Neural cell (in vitro differentiated cells): ENCODE measurements around the gene GRIN3B. TPM values are rescaled to one million over a fixed set of nuclear protein-coding genes. Genes with fewer than 3 reads are reported as not detected.

ENCODE experiments used
- H2AFZ ChIP-seq: fragments of 200-600, 300-800 bp; sonication (generic), shearing (Covaris generic); 2 replicates; pipeline ENCODE4 v1.6.0; 2014; ENCODE audit warnings: low read depth, mild to moderate bottlenecking, antibody characterized with exemption, low read length, moderate library complexity
- H3F3A ChIP-seq: fragments of 200-600 bp; shearing (Covaris generic); 2 replicates; pipeline ENCODE4 v1.6.1; 2016; ENCODE audit warnings: mild to moderate bottlenecking, moderate library complexity, mixed read lengths, antibody characterized with exemption, low read length; ENCODE audit not compliant: insufficient read depth, poor library complexity, severe bottlenecking
- H3K27ac ChIP-seq: fragments of 200-600, 300-800 bp; sonication (generic), shearing (Covaris generic); 2 replicates; pipeline ENCODE4 v1.5.1; 2014; ENCODE audit warnings: mild to moderate bottlenecking, low read length, moderate library complexity
- H3K27me3 ChIP-seq: fragments of 300-800, 200-600 bp; sonication (generic), shearing (Covaris generic); 2 replicates; pipeline ENCODE4 v1.6.0; 2014; ENCODE audit warnings: mild to moderate bottlenecking, low read depth, low read length, moderate library complexity; ENCODE audit not compliant: insufficient read depth
- H3K36me3 ChIP-seq: fragments of 300-800, 200-600 bp; sonication (generic), shearing (Covaris generic); 2 replicates; pipeline ENCODE4 v1.5.1; 2014; ENCODE audit warnings: mild to moderate bottlenecking, antibody characterized with exemption, low read length, moderate library complexity; ENCODE audit not compliant: insufficient read depth
- H3K4me2 ChIP-seq: fragments of 300-800, 200-600 bp; sonication (generic), shearing (Covaris generic); 2 replicates; pipeline ENCODE4 v1.6.0; 2014; ENCODE audit warnings: mild to moderate bottlenecking, low read length
- H3K4me3 ChIP-seq: fragments of 300-800, 200-600 bp; sonication (generic), shearing (Covaris generic); 2 replicates; pipeline ENCODE4 v1.5.1; 2014; ENCODE audit warnings: mild to moderate bottlenecking, low read length, moderate library complexity
- H3K79me2 ChIP-seq: fragments of 200-600 bp; shearing (Covaris generic); replicated peaks from 2 replicates; pipeline ENCODE4 v1.6.0; 2014; ENCODE audit warnings: mild to moderate bottlenecking, low read length, moderate library complexity; ENCODE audit not compliant: insufficient read depth
- H3K9ac ChIP-seq: fragments of 300-800, 200-600 bp; sonication (generic), shearing (Covaris generic); 2 replicates; pipeline ENCODE4 v1.6.1; 2016; ENCODE audit warnings: mild to moderate bottlenecking, low read length, mixed read lengths
- H3K9me2 ChIP-seq: fragments of 200-600 bp; shearing (Covaris generic); 2 replicates; pipeline ENCODE4 v1.6.1; 2016; ENCODE audit warnings: mild to moderate bottlenecking, low read length, mixed read lengths; ENCODE audit not compliant: insufficient read depth
- H3K9me3 ChIP-seq: fragments of 200-600, 300-800 bp; sonication (generic), shearing (Covaris generic); 2 replicates; pipeline ENCODE4 v1.6.1; 2016; ENCODE audit warnings: mild to moderate bottlenecking, mixed run types, low read length, moderate library complexity, mixed read lengths
- H4K20me1 ChIP-seq: fragments of 200-600 bp; shearing (Covaris generic); 2 replicates; pipeline ENCODE4 v1.6.1; 2016; ENCODE audit warnings: mild to moderate bottlenecking, mixed run types; ENCODE audit not compliant: insufficient read depth
- CTCF ChIP-seq: fragments of 450-650 bp; IDR thresholded peaks from 2 replicates; pipeline ENCODE4 v1.5.1; 2014; ENCODE audit warnings: antibody characterized with exemption, mild to moderate bottlenecking, moderate library complexity; ENCODE audit not compliant: poor library complexity, severe bottlenecking
- EP300 ChIP-seq: fragments of 450-650 bp; conservative IDR thresholded peaks from 2 replicates; pipeline ENCODE4 v1.6.1; 2014; ENCODE audit warnings: antibody characterized with exemption, mild to moderate bottlenecking, moderate library complexity; ENCODE audit not compliant: poor library complexity, severe bottlenecking
- EZH2 ChIP-seq: fragments of 200-600, 300-800 bp; shearing (Covaris generic), sonication (generic); IDR thresholded peaks from 2 replicates; pipeline ENCODE4 v1.6.1; 2014; ENCODE audit warnings: antibody characterized with exemption, low read length, borderline replicate concordance, mild to moderate bottlenecking; ENCODE audit not compliant: insufficient read depth, poor library complexity, severe bottlenecking
- MXI1 ChIP-seq: fragments of 450-650 bp; conservative IDR thresholded peaks from 2 replicates; pipeline ENCODE4 v1.6.1; 2014; ENCODE audit warnings: antibody characterized with exemption, mild to moderate bottlenecking; ENCODE audit not compliant: poor library complexity, severe bottlenecking
- POLR2AphosphoS5 ChIP-seq: IDR thresholded peaks from 2 replicates; pipeline ENCODE4 v1.6.1; 2012
- RAD21 ChIP-seq: fragments of 450-650 bp; conservative IDR thresholded peaks from 2 replicates; pipeline ENCODE4 v1.6.1; 2014; ENCODE audit warnings: antibody characterized with exemption, mild to moderate bottlenecking, moderate library complexity
- REST ChIP-seq: IDR thresholded peaks from 2 replicates; pipeline ENCODE4 v1.6.1; 2012; ENCODE audit warnings: borderline replicate concordance
- SMC3 ChIP-seq: fragments of 450-650 bp; conservative IDR thresholded peaks from 2 replicates; pipeline ENCODE4 v1.6.1; 2014; ENCODE audit warnings: antibody characterized with exemption, mild to moderate bottlenecking, moderate library complexity; ENCODE audit not compliant: poor library complexity
- TAF1 ChIP-seq: IDR thresholded peaks from 2 replicates; pipeline ENCODE4 v1.6.1; 2012; ENCODE audit warnings: low read depth
- polyA plus RNA-seq: library from polyadenylated mRNA; depleted of rRNA; stranded (reverse); fragments of >200 nt; gene quantifications from 2 replicates; pipeline ENCODE4 v1.2.3, GENCODE V29; 2014

GRIN3B gene
- polyA plus RNA-seq, 1 donor from 2014 or later: 0.46 TPM

GRCh38 chr19:988510-988909 is 11.7 kb upstream of the GRIN3B start:
- Histone ChIP-seq H3K4me3 (no peak overlapping the region), H2AFZ (no peak overlapping the region), H3K9me2 (no peaks in the 10 kb centered on the region), H4K20me1 (no peaks in the 10 kb centered on the region), H3K4me2 (no peak overlapping the region), H3F3A (no peaks in the 10 kb centered on the region), H3K27me3 (no peaks in the 10 kb centered on the region), H3K79me2 (no peaks in the 10 kb centered on the region), H3K36me3 (no peaks in the 10 kb centered on the region), H3K9me3 (no peaks in the 10 kb centered on the region), H3K27ac (no peak overlapping the region), H3K9ac (no peak overlapping the region)
- no peak for TF ChIP-seq CTCF
- TF ChIP-seq EZH2: no peak
- TF ChIP-seq EP300: no peak
- TF ChIP-seq REST: no peak
- no peak for TF ChIP-seq POLR2AphosphoS5
- TF ChIP-seq SMC3: no peak
- no peak for TF ChIP-seq MXI1
- TF ChIP-seq TAF1: no peak
- TF ChIP-seq RAD21: no peak

GRCh38 chr19:989381-990081 is 10.7 kb upstream of the GRIN3B start:
- H3K4me3 ChIP-seq: no peak overlapping the region
- no peak overlapping the region for H3K27ac ChIP-seq
- TF ChIP-seq EP300 (no peak), EZH2 (no peak), RAD21 (no peak), TAF1 (no peak), CTCF (no peak), MXI1 (no peak), REST (no peak), SMC3 (no peak)
- no peaks in the 10 kb centered on the region for H3K9me3 ChIP-seq
- no peak overlapping the region for H3K9ac ChIP-seq
- H3K4me2 ChIP-seq: no peak overlapping the region
- H3K36me3 ChIP-seq: no peaks in the 10 kb centered on the region
- H3F3A ChIP-seq: no peaks in the 10 kb centered on the region
- H3K27me3 ChIP-seq: no peaks in the 10 kb centered on the region
- H3K79me2 ChIP-seq: no peaks in the 10 kb centered on the region
- no peak overlapping the region for H2AFZ ChIP-seq
- H4K20me1 ChIP-seq: no peaks in the 10 kb centered on the region
- H3K9me2 ChIP-seq: no peaks in the 10 kb centered on the region
